PC-9 (cell line): ENCODE measurements around the gene ZNF595.
"Not testable (repeated sequence)": the region's sequence is repeated elsewhere in the genome, so short reads cannot be mapped to it uniquely, and the experiment has no call there.

Experiments
- EZH2 ChIP-seq: fragments of 200-600 bp; sonication (generic); IDR thresholded peaks from 2 replicates; pipeline ENCODE4 v1.8.0; 2017; ENCODE audit warnings: antibody characterized with exemption, low read depth
- TF ChIP-seq, protein P1 (sequence below): fragments of 200-600 bp; sonication (generic); conservative IDR thresholded peaks from 2 replicates; pipeline ENCODE4 v1.6.1; 2017; ENCODE audit warnings: mixed run types, antibody characterized with exemption, mild to moderate bottlenecking, moderate library complexity

DNA sequence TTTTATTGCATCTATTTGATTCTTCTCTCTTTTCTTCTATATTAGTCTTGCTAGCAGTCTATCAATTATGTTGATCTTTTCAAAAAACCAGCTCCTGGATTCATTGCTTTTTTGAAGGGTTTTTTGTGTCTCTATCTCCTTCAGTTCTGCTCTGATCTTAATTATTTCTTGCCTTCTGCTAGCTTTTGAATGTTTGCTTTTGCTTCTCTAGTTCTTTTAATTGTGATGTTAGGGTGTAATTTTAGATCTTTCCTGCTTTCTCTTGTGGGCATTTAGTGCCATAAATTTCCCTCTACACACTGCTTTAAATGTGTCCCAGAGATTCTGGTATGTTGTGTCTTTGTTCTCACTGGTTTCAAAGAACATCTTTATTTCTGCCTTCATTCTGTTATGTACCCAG is 14.9 kb upstream of the ZNF595 start:
- TF ChIP-seq EZH2: not testable (repeated sequence)
- TF ChIP-seq, protein P1, sequence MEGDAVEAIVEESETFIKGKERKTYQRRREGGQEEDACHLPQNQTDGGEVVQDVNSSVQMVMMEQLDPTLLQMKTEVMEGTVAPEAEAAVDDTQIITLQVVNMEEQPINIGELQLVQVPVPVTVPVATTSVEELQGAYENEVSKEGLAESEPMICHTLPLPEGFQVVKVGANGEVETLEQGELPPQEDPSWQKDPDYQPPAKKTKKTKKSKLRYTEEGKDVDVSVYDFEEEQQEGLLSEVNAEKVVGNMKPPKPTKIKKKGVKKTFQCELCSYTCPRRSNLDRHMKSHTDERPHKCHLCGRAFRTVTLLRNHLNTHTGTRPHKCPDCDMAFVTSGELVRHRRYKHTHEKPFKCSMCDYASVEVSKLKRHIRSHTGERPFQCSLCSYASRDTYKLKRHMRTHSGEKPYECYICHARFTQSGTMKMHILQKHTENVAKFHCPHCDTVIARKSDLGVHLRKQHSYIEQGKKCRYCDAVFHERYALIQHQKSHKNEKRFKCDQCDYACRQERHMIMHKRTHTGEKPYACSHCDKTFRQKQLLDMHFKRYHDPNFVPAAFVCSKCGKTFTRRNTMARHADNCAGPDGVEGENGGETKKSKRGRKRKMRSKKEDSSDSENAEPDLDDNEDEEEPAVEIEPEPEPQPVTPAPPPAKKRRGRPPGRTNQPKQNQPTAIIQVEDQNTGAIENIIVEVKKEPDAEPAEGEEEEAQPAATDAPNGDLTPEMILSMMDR: not testable (repeated sequence)
